NOMO-1 treated with dmso at 0.1 percent for 144 hours (cell line): ENCODE data around the gene KRT75.

Experiments
- DNase-seq: peaks from one replicate; lab custom pipeline; 2025; ENCODE audit not compliant: unreplicated experiment; lab: John Stamatoyannopoulos, UW

Gene KRT75

DNA sequence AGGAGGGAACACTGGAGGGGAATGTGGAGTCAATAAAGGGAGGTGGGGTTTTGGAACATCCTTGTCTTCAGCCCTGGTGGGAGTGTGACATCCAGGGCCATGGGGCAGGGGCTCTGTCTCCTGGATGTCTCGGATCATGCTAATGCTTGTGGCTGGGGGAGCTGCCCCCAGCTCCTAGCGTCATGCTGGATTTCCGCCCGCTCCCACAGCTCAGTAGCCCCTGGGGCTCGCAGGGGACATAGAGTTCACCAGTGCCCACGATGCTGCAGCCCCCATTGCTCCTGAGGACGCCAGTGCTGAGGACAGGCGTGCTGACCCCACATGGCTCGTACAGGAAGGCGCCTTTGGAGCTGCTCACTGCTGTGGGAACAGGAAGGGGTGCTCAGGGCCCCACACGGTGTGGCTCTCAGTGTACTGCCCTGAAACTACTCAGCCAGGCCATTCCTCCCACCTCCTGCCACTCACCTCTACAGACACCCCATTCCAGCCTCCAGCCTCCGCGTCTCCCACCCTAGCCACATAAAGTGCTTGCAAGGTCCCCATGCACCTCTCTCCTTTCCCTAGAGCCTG lies 39.2 kb downstream of the KRT75 start:
- DNase-seq = no peak

DNA sequence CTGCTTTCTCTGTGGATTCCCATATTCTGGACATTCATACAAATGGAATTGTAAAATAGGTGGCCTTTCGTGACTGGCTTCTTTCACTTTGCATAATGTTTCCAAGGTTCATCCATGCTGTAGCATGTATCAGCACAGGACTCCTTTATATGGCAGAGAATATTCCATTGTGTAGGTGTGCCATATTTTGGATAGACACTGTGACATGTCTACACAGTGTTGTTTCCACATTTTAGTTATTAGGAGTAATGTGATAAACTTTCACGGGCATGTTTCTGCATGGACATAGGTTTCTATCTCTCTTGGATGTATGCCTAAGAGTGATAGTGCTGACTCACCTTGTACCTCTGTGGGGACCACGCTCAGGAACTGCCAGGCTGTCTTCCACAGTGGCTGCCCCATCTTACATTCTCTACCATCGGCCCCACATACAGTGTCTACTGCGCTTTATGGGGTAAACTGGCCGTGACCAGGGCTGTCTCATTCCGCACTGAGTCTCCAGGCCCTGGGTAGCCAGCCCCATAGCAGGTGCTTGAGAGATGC lies 41.6 kb downstream of the KRT75 start:
- no peak for DNase-seq

DNA sequence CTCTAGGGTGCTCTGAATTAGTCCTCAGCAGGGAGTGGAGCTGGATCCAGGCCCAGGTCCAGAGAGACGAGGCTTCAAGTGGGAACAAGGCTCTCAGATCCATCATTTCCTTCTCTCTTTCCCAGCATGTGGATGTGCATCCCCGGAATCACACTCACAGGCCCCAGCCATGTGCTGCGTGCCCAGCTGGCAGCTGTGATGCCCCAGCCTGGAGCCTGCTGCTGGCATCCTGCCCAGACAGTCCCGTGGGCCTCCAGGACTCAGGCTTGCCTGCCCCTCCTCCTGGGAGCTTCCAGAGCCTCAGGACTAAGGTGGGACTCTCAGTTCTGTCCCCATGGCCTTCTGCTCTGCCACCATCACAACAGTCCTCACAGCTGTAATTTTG lies 42.6 kb downstream of the KRT75 start:
- no peak for DNase-seq

DNA sequence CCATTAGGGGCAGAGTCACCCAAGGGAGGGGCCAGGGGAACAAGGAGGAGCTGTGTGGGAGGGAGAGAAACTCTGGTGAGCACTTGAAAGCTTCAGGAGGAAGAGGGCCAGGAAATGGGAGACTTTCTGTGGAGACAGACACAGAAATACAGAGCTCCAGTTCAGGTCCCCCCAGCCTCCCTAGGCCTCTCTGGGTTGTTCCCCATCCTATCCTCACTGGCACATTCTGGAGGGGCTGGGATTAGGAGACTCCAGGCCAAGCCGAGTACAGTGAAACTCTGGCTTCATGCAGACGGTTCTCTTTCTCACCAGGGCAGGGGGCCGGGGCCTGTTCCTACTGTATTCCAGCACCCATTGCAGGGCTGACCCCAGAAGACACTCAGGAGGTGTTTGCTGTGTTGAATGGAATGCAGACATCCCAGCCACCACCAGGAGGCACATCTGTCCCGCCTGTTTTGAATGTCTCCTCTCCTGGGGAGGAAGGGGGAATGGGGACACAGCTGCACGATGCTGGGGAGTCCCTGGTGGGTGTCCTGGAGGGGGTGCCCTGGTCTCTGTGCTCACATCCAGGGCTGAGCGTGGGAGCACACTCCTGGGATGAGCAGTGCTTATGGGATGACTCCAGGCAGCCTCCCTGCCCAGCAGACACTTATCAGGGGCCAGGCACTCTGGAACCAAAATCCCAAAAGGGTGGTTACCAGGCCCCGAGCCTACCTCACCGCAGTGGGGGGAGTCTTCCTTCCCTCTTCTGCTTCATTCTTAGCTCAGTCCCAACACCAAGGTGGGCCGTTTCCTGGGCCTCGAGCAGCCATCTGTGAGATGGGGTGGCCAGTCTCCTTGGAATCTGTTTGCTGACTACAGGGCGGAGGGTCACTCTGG lies 43.2 kb downstream of the KRT75 start:
- DNase-seq = no peak

DNA sequence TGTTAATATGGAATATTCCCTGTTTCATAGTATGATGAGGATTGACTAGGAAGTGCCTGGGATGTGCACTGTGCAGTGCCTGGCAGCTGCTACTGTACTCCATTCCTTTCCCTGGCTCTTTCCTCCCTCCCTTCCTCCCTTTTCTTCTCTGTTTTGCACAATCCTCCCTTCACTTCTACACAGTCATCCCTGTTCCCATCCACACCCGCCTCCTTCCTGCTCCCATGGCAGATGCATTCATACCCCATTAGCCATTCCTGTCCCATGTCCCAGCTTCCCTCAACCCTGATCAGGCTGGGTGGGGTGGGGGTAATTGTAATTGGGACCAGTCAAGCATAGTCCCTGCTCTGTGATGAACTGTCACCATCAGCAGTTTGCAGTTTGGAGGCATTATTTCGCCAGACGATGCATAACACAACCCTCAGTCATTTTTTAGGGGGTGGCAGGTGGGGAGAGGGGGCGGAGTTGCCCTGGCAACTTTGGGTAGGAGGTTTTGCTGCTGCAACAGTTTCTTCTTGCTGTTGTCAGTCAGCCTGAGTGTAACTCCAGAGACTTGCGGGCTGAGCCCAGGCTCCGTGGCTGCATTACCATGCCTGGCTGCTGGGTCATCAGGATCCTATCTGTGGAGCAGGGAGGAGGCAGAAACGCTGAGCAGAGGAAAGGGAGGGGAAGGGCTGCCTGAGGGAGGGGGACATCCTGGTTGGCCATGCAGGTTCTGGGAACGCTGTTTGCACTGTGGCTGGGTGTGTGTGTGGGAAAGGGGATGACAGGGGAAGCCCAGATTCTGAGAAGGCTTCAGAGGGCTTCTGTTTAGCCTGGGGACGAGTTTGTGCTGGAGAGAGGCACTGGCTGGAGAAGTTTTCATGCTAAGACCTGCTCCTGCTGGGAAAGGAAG lies 44.6 kb downstream of the KRT75 start:
- no peak for DNase-seq

- DNase-seq = no peak
These were observed 46.3 kb downstream of the KRT75 start for GRCh38 chr12:52387859-52388258.

DNA sequence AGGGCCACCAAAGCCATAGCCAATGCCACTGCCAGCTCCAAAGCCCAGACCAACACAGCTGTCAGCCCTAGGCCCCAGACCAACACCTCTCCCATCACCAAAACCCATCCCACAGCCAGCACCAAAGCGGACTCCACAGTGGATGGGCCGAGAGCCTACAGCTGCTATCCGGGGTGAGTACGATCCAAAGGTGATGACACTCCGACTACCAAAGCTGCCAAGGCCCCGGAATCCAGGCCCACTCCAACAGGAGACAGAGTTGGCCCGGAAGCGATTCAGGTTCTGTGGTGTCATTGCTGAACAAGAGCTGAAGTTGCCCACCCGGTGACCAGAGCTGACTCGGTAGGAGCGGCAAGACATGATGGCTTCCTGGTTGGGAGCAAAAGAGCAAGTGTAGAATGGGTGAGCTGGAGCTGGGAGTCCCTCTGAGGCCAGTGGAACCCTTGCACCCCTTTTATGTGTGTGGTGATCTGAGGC lies 48.9 kb downstream of the KRT75 start, which contains the start of gene KRT84:
TSS of gene KRT84 (minus strand) at position 427 of the 477 bp plus-strand sequence. CDS start at position 360, 67 bp downstream.
- no peak for DNase-seq

- no peak for DNase-seq
These were observed 50.8 kb downstream of the KRT75 start for GRCh38 chr12:52383331-52383730.

- DNase-seq = no peak
These were observed 51.3 kb downstream of the KRT75 start for GRCh38 chr12:52382854-52383253.

DNA sequence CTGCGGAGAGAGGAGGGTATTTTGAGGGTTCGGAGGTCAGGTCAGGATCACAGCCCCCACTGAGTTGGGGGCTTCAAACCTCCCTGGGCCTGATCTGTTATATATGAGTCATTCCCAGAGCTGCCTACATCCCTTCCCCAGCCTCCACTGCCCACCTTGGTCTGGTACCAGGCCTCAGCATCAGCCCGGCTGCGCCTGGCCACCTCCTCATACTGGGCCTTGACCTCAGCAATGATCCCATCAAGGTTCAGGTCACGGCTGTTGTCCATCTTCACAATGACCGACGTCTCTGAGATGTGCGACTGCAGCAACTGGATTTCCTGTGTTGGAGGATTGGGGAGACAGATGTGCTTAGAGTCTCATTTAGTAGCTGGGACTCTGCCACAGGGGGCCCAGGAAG lies 53.0 kb downstream of the KRT75 start:
- no peak for DNase-seq

DNA sequence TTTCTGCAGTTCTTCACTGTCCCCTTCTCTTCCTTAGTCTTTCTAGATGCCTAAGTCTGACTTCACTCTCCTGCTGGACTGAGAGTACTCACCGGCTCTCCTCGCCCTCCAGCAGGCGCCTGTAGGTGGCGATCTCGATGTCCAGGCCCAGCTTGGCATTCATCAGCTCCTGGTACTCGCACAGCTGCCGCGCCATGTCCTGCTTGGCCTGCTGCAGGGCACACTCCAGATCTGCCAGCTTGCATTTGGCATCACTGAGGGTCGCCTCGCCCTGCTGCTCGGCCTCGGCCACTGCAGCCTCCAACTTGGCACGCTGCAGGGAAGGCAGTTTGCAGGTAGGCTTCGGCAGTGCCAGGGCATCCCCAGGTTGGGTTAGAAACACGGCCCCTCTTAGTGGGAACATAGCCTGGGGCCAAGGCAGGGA lies 53.9 kb downstream of the KRT75 start:
- no peak for DNase-seq

- no peak for DNase-seq
These were observed 54.6 kb downstream of the KRT75 start for GRCh38 chr12:52379536-52379935.

DNA sequence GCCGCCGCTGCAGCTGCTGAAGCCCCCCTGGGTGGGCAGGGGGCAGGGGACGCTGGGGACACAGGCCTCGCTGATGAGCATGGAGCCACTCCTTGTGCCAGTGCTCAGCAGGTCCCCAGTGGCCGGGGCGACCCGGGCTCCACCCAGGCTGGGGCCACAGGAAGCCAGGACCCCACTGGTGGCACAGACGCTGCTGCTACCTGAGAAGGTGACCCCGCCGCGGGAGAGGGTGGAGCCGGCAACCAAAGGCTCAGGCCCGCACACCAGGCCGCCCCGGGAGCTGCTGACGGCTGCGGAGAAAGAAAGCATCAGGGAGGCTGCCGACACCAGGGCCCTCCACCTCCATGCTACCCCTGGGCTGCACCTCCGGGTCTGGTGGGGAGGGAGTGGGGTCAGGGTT lies 56.1 kb downstream of the KRT75 start:
- DNase-seq = no peak

GRCh38 chr12:52377266-52377665 lies 56.9 kb downstream of the KRT75 start:
- no peak for DNase-seq
